CD14-positive monocyte (primary cell): ENCODE measurements around the gene ARNT2. TPM values are rescaled to one million over a fixed set of nuclear protein-coding genes. Genes with fewer than 3 reads are reported as not detected.

Experiments used
- DNase-seq, 3 donors: peaks; one replicate each; pipeline ENCODE4 v3.0.0-alpha.2; 2011 to 2022
- H2AFZ ChIP-seq: 2 replicates; pipeline ENCODE4 v1.6.0; 2012; ENCODE audit warnings: mild to moderate bottlenecking, low read depth, low read length, inconsistent platforms; ENCODE audit not compliant: insufficient read depth, poor library complexity, severe bottlenecking
- H3K27ac ChIP-seq, 2 donors: 1 replicate in 1 of 2; 2 replicates in 1 of 2; pipeline ENCODE4 v1.5.1; 2012 to 2013; ENCODE audit warnings: low read length in 2 of 2, control low read depth in 1 of 2, inconsistent platforms in 1 of 2, low read depth in 1 of 2, mild to moderate bottlenecking in 1 of 2
- H3K27me3 ChIP-seq, 2 donors: one replicate each; pipeline versions ENCODE4 v1.6.0 to v1.6.1; 2011 to 2013; ENCODE audit warnings: low read length in 2 of 2; ENCODE audit not compliant: control insufficient read depth in 2 of 2, insufficient read depth in 2 of 2
- H3K36me3 ChIP-seq, 2 donors: replicated peaks in 1 of 2; 1 replicate in 1 of 2; 2 replicates in 1 of 2; pipeline versions ENCODE4 v1.5.1 to v1.6.1; 2012 to 2013; ENCODE audit warnings: low read length in 2 of 2, control low read depth in 1 of 2, inconsistent platforms in 1 of 2, mild to moderate bottlenecking in 1 of 2; ENCODE audit not compliant: insufficient read depth in 2 of 2, control insufficient read depth in 1 of 2
- H3K4me1 ChIP-seq, 2 donors: 1 replicate in 1 of 2; 2 replicates in 1 of 2; pipeline versions ENCODE4 v1.5.1 to v1.6.1; 2012 to 2013; ENCODE audit warnings: low read length in 2 of 2, control low read depth in 1 of 2, inconsistent platforms in 1 of 2, mild to moderate bottlenecking in 1 of 2, moderate library complexity in 1 of 2; ENCODE audit not compliant: insufficient read depth in 2 of 2, control insufficient read depth in 1 of 2
- H3K4me2 ChIP-seq: replicated peaks from 2 replicates; pipeline ENCODE3; 2012; ENCODE audit warnings: low read length, moderate library complexity, mild to moderate bottlenecking; ENCODE audit not compliant: poor library complexity, severe bottlenecking; ENCODE audit errors: extremely low read depth
- H3K4me3 ChIP-seq, 3 experiments: fragments of 200-600 bp in 1 of 3; sonication (generic) in 1 of 3; replicated peaks in 1 of 3; 1 replicate in 2 of 3; 2 replicates in 1 of 3; pipeline ENCODE4 v1.5.1; 2011 to 2013; ENCODE audit warnings: low read length in 3 of 3, mild to moderate bottlenecking in 3 of 3, control low read depth in 2 of 3, low read depth in 2 of 3, inconsistent platforms in 1 of 3, moderate library complexity in 1 of 3
- H3K79me2 ChIP-seq: 2 replicates; pipeline ENCODE4 v1.6.0; 2012; ENCODE audit warnings: mild to moderate bottlenecking, control low read depth, inconsistent platforms, low read length, moderate library complexity; ENCODE audit not compliant: insufficient read depth
- H3K9ac ChIP-seq: 2 replicates; pipeline ENCODE4 v1.6.0; 2017; ENCODE audit warnings: low read length, mild to moderate bottlenecking; ENCODE audit not compliant: insufficient read depth, poor library complexity, severe bottlenecking
- H3K9me3 ChIP-seq, 2 donors: replicated peaks in 1 of 2; 1 replicate in 1 of 2; 2 replicates in 1 of 2; pipeline versions ENCODE4 v1.5.1 to v1.6.1; 2012 to 2013; ENCODE audit warnings: low read length in 2 of 2, control low read depth in 1 of 2; ENCODE audit not compliant: control insufficient read depth in 1 of 2, insufficient read depth in 1 of 2
- H4K20me1 ChIP-seq: 2 replicates; pipeline ENCODE4 v1.6.0; 2012; ENCODE audit warnings: mild to moderate bottlenecking, low read length, control low read depth, moderate library complexity; ENCODE audit not compliant: insufficient read depth
- H3K27ac Mint-ChIP-seq, 7 donors: one replicate each; pipeline ENCODE4 v1.8.0; 2020; ENCODE audit warnings: mild to moderate bottlenecking in 7 of 7, mixed read lengths in 7 of 7, moderate library complexity in 6 of 7, inconsistent platforms in 2 of 7
- H3K27me3 Mint-ChIP-seq, 3 donors: one replicate each; pipeline ENCODE4 v1.8.0; 2021 to 2022; ENCODE audit warnings: low read depth in 3 of 3, mild to moderate bottlenecking in 3 of 3, mixed read lengths in 3 of 3, moderate library complexity in 3 of 3, inconsistent platforms in 1 of 3
- H3K36me3 Mint-ChIP-seq, 2 donors: one replicate each; pipeline ENCODE4 v1.8.0; 2020; ENCODE audit warnings: mixed read lengths in 2 of 2, inconsistent platforms in 1 of 2, mild to moderate bottlenecking in 1 of 2
- H3K4me1 Mint-ChIP-seq: one replicate; pipeline ENCODE4 v1.8.0; 2020; ENCODE audit warnings: mild to moderate bottlenecking, mixed read lengths
- H3K4me3 Mint-ChIP-seq, 2 donors: one replicate each; pipeline ENCODE4 v1.8.0; 2020; ENCODE audit warnings: mild to moderate bottlenecking in 2 of 2, mixed read lengths in 2 of 2, moderate library complexity in 1 of 2
- H3K9me3 Mint-ChIP-seq, 7 donors: one replicate each; pipeline ENCODE4 v1.8.0; 2020 to 2022; ENCODE audit warnings: mixed read lengths in 7 of 7, mild to moderate bottlenecking in 6 of 7, moderate library complexity in 6 of 7, inconsistent platforms in 2 of 7
- CTCF ChIP-seq: fragments of 200-600 bp; IDR thresholded peaks from one replicate; pipeline ENCODE4 v1.8.0; 2022; ENCODE audit warnings: antibody characterized with exemption, mild to moderate bottlenecking
- WGBS: methylation state at CpG from one replicate; pipeline ENCODE4 v1.1.5; 2013; ENCODE audit warnings: missing lambda C conversion rate; ENCODE audit not compliant: insufficient coverage; 5-methylcytosine and 5-hydroxymethylcytosine counted together
- intact Hi-C, 2 donors: fragments of 100-400 bp; cut with micrococcal nuclease; formaldehyde crosslinking; loops; one replicate each; pipeline versions ENCODE4 v1.15.0 to v1.15.1; 2023
- polyA plus RNA-seq, 3 donors: library from polyadenylated mRNA; depleted of rRNA in 1 of 3; unstranded in 2 of 3; stranded (reverse) in 1 of 3; fragments of 300-500 nt in 2 of 3; fragments of >200 nt in 1 of 3; fragmentation: Illumina TruSeq in 2 of 3; gene quantifications; 1 replicate in 2 of 3; 2 replicates in 1 of 3; pipeline ENCODE4 v1.2.3, GENCODE V29; 2012 to 2021

The ARNT2 gene
- polyA plus RNA-seq, 3 donors = not detected

GRCh38 chr15:80386151-80386550 is 18.0 kb upstream of the ARNT2 start:
- Histone ChIP-seq H3K4me3 (no peak overlapping the region), H3K4me1 (no peaks in the 10 kb centered on the region), H2AFZ (no peak overlapping the region), H3K79me2 (no peaks in the 10 kb centered on the region), H3K27me3 (no peaks in the 10 kb centered on the region), H3K9ac (no peak overlapping the region), H4K20me1 (no peaks in the 10 kb centered on the region), H3K36me3 (no peaks in the 10 kb centered on the region), H3K4me2 (no peak overlapping the region), H3K9me3 (no peaks in the 10 kb centered on the region), H3K27ac (no peak overlapping the region)
- Mint-ChIP-seq H3K27ac (no peak overlapping the region), H3K27me3 (peaks cover 3 to 11% (median 5%) of the 10 kb centered on the region in 3 donors), H3K4me1 (no peaks in the 10 kb centered on the region), H3K4me3 (no peak overlapping the region), H3K36me3 (no peaks in the 10 kb centered on the region), H3K9me3 (peaks cover 0 to 4% (median 0%) of the 10 kb centered on the region in 7 donors)
- WGBS = 83% methylated on average over 1 of the region's 1 CpG
- no peak for DNase-seq
- no peak for TF ChIP-seq CTCF
- intact Hi-C loops = no loop called here

DNA sequence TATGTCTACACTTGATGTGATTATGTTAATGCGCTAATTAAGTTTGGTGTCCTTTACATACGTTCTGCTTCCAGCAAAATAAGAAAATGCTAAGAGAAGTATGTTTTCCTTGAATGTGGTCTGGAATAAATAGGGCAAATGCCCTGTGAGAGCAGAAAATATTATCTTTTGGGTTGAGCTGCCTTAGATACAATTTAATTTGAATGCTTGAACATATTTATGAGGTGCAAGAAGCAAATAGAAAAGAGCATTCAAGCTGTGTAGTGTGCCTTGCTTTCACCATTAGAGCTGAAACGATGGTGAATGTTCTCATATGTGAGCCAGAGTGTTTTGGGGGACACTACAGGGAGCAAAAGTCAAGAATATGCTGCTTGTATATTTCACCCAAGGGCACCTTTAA is 15.9 kb upstream of the ARNT2 start:
- Histone ChIP-seq H3K9ac (no peak overlapping the region), H3K27me3 (no peaks in the 10 kb centered on the region), H2AFZ (no peak overlapping the region), H3K9me3 (no peaks in the 10 kb centered on the region), H3K27ac (no peak overlapping the region), H4K20me1 (no peaks in the 10 kb centered on the region), H3K36me3 (no peaks in the 10 kb centered on the region), H3K4me2 (no peak overlapping the region), H3K4me3 (no peak overlapping the region), H3K4me1 (no peaks in the 10 kb centered on the region), H3K79me2 (no peaks in the 10 kb centered on the region)
- Mint-ChIP-seq H3K27ac (no peak overlapping the region), H3K4me1 (no peaks in the 10 kb centered on the region), H3K36me3 (no peaks in the 10 kb centered on the region), H3K9me3 (peaks cover 0 to 3% (median 0%) of the 10 kb centered on the region in 7 donors), H3K27me3 (peaks cover 3 to 10% (median 4%) of the 10 kb centered on the region in 3 donors), H3K4me3 (no peak overlapping the region)
- DNase-seq = no peak
- intact Hi-C loops = no loop called here
- WGBS = 72% methylated on average over 3 of the region's 3 CpGs
- TF ChIP-seq CTCF = no peak
